Vagina (tissue), 2 donors: ENCODE data around the gene TCN2.

ENCODE experiments used
- POLR2A ChIP-seq, 2 donors: fragments of 450-650 bp; IDR thresholded peaks; one replicate each; pipeline ENCODE4 v1.6.1; 2017; ENCODE audit warnings: antibody characterized with exemption in 2 of 2, mild to moderate bottlenecking in 2 of 2, moderate library complexity in 2 of 2
- POLR2AphosphoS5 ChIP-seq, 2 donors: sonication (generic); formaldehyde crosslinking; IDR thresholded peaks; one replicate each; pipeline ENCODE4 v1.9.0; 2017; ENCODE audit warnings: antibody characterized with exemption in 2 of 2, mild to moderate bottlenecking in 2 of 2, low read depth in 1 of 2; ENCODE audit not compliant: insufficient read depth in 1 of 2
- TF ChIP-seq, protein P1 (sequence below), 3 experiments: fragments of 450-650 bp in 2 of 3; fragments of 200-600 bp in 1 of 3; sonication (generic) in 1 of 3; IDR thresholded peaks; one replicate each; pipeline ENCODE4 v1.5.1; 2017 to 2019; ENCODE audit warnings: antibody characterized with exemption in 3 of 3, mild to moderate bottlenecking in 2 of 3, moderate library complexity in 2 of 3

DNA sequence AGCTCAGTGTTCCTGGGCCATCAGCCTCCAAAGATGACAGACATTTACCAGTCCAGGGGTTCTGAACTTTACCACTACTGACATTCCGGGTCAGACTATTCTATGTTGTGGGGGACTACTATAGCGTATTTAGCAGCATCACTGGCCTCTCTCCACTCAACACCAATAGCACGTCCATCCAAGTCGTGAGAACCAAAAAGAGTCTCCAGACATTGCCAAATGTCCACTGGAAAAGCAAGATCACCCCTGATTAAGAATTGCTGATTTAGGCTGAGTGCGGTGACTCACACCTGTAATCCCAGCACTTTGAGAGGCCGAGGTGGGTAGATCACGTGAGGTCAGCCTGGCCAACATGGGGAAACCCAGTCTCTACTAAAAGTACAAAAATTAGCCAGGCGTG, 20.6 kb upstream of the TCN2 start:
- TF ChIP-seq, protein P1, sequence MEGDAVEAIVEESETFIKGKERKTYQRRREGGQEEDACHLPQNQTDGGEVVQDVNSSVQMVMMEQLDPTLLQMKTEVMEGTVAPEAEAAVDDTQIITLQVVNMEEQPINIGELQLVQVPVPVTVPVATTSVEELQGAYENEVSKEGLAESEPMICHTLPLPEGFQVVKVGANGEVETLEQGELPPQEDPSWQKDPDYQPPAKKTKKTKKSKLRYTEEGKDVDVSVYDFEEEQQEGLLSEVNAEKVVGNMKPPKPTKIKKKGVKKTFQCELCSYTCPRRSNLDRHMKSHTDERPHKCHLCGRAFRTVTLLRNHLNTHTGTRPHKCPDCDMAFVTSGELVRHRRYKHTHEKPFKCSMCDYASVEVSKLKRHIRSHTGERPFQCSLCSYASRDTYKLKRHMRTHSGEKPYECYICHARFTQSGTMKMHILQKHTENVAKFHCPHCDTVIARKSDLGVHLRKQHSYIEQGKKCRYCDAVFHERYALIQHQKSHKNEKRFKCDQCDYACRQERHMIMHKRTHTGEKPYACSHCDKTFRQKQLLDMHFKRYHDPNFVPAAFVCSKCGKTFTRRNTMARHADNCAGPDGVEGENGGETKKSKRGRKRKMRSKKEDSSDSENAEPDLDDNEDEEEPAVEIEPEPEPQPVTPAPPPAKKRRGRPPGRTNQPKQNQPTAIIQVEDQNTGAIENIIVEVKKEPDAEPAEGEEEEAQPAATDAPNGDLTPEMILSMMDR (IDR thresholded peaks at IDR 0.05) = no peak
- no peak for TF ChIP-seq POLR2A (IDR thresholded peaks at IDR 0.05)
- no peak for TF ChIP-seq POLR2AphosphoS5 (IDR thresholded peaks at IDR 0.05; ENCODE audit: insufficient read depth in 1 of 2, low read depth in 1 of 2)
